RCC 7860 (cell line): ENCODE measurements around the gene ADAMTS2.

ENCODE experiments used
- DNase-seq: peaks from one replicate; pipeline ENCODE4 v3.0.0-alpha.2; 2015; ENCODE audit warnings: low spot score
- FAIRE-seq: peaks from 2 replicates; lab custom pipeline; 2012; peaks lifted over from hg19 to GRCh38; lab: Jason Lieb, UNC

ADAMTS2 gene

GRCh38 chr5:179345183-179345432 is 153 bp downstream of the ADAMTS2 start:
- FAIRE-seq (no peak), DNase-seq (no peak)

DNA sequence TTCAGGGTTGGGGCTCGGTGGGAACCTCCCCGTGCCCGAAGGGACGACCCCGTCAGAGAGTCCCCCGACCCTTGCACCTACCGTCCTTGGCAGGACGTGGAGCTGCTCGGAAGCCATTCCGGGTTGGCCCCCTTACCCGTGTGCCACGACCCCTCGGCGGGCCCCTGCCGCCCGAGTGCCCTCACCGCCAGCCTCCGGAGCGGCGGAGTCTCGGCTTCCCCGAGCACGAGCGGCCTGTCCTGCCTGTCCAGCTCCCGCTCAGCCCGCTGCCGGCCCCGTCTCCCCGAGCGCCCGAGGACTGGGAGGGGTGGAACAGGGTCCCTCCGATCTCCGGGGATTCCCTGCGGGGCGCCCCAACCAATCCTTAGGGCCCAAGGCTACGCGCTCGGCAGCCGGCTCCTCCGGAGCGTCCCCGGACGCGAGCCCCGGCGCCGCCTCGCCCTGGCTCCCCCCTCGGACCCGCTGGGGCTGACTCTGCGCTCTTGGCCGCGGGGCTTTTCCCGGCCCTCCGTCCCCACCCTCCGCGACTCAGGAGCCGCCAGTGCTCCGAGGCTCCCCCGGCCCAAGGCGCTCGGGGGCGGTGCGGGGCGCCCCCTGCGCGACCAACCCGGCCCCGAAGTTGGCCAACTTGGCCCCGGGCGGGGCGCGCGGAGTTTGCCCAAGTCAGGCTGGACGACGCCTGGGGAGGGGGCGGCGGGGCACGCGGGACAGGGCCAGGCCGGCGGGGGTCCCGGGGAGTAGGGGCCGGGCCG is 654 bp downstream of the ADAMTS2 start:
- FAIRE-seq: no peak

GRCh38 chr5:179343719-179344430 is 1.4 kb downstream of the ADAMTS2 start:
- FAIRE-seq (no peak), DNase-seq (no peak)

More for the DNA sequence above, 654 bp downstream of the ADAMTS2 start:
- DNase-seq: no peak

GRCh38 chr5:179343021-179343718 is 2.1 kb downstream of the ADAMTS2 start:
- no peak for FAIRE-seq
- DNase-seq: no peak

- FAIRE-seq (no peak), DNase-seq (no peak)
Measured at GRCh38 chr5:179342577-179342976, 2.7 kb downstream of the ADAMTS2 start.

DNA sequence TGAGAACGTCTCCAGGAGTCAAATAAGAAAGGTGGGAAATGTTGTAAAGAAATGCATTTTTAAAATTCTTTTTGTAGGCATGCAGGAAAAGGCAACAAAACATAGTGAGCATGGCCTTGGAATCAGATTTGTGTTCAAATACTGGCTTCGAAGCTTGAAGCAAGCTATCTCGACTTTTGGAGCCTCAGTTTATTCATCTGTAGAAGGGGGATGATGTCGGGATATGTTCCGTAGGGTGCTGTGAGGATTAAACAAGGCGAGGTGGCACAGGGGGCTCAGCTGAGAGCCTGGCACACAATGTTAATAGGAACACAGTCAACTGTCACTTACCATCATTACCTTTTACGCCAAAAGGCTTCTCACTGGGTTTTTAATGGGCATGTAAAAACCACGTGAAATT is 4.8 kb downstream of the ADAMTS2 start:
- FAIRE-seq (no peak), DNase-seq (no peak)

GRCh38 chr5:179339996-179340395 is 5.3 kb downstream of the ADAMTS2 start:
- FAIRE-seq: no peak
- no peak for DNase-seq

DNA sequence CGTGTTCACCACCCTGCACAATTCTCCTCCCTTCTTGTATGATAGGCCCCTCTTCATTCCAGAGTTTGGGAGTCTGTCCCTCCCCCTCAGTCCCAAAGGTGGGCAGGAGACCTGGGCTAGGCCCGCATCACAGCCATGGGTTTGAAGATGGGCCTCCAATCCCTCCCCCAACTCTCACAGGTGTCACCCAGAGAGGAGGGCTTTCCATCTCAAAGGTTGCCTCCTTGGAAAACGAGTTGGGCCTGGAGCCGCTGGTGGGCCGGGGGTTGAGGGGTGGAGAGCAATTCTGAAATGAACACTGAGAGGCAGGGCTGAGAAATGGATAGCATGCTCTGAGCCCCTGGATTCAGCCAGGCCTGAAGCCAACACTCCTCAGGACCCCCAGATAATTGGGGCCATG is 6.2 kb downstream of the ADAMTS2 start:
- DNase-seq (no peak), FAIRE-seq (no peak)

- DNase-seq (no peak), FAIRE-seq (no peak)
Measured at GRCh38 chr5:179337796-179338676, 7.2 kb downstream of the ADAMTS2 start.

GRCh38 chr5:179336871-179337795 is 8.1 kb downstream of the ADAMTS2 start:
- no peak for FAIRE-seq
- no peak for DNase-seq

- DNase-seq (no peak), FAIRE-seq (no peak)
Measured at GRCh38 chr5:179336126-179336870, 9.0 kb downstream of the ADAMTS2 start.

GRCh38 chr5:179333796-179334761 is 11.2 kb downstream of the ADAMTS2 start:
- no peak for DNase-seq
- FAIRE-seq: no peak

DNA sequence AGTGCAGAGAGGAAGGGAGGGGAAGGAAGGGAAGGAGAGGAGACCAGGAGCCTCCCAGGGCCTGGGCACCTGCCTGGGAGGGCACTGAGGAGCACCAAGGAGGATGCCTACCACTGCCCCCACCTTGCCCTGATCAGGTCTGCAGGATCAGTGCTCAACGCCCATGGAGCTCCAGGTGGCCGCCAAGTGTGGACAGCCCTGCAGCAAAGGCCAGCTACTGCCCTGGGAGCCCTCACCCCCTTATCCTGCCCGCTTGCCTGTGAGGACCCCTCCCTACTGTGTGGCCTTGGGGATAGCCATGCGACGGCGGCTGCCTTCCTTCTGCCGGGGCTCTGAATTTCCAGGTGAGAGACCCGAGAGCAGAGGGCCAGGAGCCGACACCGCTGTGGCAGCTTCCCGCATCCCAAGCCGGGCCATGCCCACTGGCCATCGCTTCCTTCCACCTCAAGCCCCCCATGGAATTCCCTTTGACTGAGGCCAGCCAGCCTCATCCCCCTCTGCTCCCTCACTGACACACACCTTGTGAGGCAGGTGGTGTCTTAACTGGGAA is 12.4 kb downstream of the ADAMTS2 start:
- FAIRE-seq: no peak
- DNase-seq: no peak

- no peak for DNase-seq
- no peak for FAIRE-seq
Measured at GRCh38 chr5:179331591-179332375, 13.5 kb downstream of the ADAMTS2 start.

DNA sequence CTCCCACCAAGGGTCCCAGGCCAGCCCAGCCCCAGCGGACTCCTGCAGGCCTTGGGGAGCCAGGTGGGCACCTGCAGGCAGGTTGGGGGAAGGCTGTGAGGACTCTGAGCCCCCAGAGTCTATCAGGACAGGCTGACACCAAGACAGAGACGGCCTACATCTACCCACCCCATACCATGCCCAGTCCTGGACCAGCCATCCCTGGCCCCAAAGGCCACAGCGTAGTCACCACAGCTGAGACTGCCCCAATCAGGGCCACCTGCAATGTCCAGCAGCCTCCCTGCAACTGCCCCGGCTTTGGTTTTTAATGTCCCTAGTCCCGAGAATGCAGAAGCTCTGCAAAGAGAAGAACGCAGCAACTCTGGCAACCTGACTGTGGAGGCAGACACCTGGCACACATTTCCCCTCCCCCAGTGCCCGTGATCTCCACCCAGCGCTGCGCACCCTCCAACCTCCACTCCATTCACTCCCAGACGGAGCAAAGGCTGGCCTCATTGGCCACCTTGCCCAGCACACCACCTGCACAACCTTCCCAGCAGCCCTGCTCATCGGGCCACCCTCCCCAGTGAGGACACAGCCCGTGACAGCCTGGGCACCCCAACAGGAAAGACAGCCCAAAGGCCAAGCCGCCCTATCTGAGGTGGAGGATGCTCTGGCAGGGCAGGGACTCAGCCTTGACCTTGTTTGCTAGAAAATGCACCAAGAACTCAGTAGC is 14.9 kb downstream of the ADAMTS2 start:
- FAIRE-seq: no peak
- no peak for DNase-seq

- no peak for FAIRE-seq
Measured at GRCh38 chr5:179328291-179328690, 17.0 kb downstream of the ADAMTS2 start.

More at GRCh38 chr5:179328291-179328690, 17.0 kb downstream of the ADAMTS2 start:
- no peak for DNase-seq
